IPS-NIHi7 (cell line): ENCODE measurements around the gene NOL4L.
"Not testable (repeated sequence)": the region's sequence is repeated elsewhere in the genome, so short reads cannot be mapped to it uniquely, and the experiment has no call there.

Experiments used
- DNase-seq: peaks from one replicate; pipeline ENCODE4 v3.0.0; 2012; ENCODE audit warnings: mixed read lengths; ENCODE audit errors: extremely low spot score

NOL4L gene

DNA sequence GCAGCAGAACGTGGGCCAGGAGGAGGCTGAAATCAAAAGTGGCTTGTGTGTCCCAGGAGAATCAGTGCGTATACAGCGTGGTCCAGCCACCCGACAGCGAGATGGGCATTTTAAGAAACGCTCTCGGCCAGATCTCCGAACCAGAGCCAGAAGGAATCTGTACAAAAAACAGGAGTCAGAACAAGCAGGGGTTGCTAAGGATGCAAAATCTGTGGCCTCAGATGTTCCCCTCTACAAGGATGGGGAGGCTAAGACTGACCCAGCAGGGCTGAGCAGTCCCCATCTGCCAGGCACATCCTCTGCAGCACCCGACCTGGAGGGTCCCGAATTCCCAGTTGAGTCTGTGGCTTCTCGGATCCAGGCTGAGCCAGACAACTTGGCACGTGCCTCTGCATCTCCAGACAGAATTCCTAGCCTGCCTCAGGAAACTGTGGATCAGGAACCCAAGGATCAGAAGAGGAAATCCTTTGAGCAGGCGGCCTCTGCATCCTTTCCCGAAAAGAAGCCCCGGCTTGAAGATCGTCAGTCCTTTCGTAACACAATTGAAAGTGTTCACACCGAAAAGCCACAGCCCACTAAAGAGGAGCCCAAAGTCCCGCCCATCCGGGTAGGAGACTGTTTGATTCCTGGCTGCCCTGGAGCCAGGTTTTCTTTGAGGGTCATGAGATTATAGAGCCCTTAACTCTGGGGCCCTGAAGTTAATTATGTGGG, 151.7 kb downstream of the NOL4L start:
- DNase-seq, result no peak

DNA sequence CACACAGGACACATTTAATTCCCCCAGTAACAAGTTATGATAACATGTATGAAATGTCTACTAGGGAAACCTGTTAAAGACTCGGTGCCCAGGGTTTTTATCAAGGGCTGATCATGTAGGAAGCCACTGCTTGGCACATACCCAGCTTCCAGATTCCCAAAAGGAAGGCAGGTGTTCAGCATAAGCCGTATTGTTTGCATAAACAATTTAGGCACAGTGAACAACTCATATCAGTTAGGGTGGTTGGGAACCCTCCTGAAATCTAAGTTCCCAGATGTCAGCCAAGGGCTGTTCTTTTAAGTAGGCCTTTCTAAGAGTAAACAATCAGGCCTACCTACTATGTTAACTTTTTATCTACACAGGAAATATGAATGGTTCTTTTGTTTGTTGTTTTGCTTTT, 152.9 kb downstream of the NOL4L start:
- DNase-seq, result no peak

DNA sequence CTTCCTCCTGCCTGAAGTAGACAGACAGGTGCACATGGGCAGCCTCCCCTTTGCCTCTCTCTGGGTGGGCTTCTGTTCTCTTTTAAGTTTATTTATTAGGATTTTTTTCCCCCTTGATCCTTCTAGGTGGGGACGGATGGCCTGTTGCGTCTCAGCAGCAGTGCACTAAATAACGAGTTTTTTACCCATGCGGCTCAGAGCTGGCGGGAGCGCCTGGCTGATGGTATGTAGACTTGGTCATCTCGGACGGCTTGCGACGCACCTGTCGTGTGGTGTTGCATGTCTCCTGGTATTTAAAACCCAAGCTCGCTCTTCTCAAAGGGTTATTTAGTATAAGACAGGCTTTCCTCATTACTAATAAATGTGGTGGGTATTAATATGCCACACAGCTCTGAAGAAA, 153.7 kb downstream of the NOL4L start:
- no peak for DNase-seq

GRCh38 chr20:32429745-32430360, 155.3 kb downstream of the NOL4L start:
- no peak for DNase-seq

DNA sequence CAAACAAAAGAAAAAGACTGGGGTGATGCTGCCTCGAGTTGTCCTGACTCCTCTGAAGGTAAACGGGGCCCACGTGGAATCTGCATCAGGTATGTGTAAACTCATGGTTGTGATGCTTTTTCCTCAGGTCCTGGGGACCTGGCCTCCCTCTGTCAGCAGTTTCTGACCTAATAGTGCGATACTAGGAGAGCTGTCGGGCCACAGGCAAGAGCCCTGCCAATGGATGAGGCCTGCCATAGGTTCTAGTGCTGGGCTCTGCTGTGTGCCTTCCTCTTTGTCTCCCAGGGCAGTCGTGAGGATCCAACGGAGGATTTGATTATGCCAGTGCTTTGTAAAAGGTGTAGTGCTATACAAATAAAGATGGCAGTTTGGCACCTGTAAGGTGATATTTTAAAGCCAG, 155.8 kb downstream of the NOL4L start:
- DNase-seq, result no peak

- no peak for DNase-seq
Observed at GRCh38 chr20:32427996-32428395, 157.1 kb downstream of the NOL4L start.

DNA sequence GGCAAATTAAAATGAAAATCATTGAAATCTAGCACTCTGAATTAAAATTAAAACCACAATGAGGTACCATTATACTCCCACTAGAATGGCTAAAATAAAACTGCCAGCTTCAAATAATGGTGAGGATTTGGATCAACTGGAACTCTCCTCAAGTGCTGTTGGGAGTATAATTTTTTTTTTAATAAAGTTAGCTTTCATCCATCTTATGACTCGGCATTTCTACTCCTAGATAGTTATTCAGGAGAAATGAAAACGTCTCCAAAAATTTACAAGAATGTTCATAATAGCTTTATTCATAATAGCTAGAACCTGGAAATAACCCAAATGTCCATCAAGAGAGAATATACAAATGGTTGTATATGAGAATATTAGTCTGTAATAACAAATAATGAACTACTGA, 163.8 kb downstream of the NOL4L start:
- no peak for DNase-seq

GRCh38 chr20:32418376-32418775, 166.8 kb downstream of the NOL4L start:
- no peak for DNase-seq

DNA sequence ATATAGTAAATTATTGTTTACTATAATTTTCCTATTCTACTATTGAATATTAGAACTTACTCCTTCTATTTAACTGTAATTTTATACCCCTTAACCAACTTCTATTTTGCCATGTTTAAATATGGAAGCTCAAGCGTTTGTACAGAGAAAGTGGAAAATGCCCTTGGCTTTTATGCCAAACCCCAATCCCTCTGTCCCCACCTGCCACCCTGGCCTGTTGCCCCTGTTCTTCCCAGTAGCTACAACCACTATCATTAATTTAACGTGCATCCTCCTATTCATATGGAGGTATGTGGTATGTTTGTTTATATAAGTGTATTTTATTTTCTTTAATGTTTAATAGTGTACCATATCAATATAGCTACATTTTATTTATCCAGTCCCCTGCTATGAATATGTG, 168.9 kb downstream of the NOL4L start:
- DNase-seq, result no peak

- DNase-seq, result no peak
Observed at GRCh38 chr20:32415494-32415893, 169.6 kb downstream of the NOL4L start.

DNA sequence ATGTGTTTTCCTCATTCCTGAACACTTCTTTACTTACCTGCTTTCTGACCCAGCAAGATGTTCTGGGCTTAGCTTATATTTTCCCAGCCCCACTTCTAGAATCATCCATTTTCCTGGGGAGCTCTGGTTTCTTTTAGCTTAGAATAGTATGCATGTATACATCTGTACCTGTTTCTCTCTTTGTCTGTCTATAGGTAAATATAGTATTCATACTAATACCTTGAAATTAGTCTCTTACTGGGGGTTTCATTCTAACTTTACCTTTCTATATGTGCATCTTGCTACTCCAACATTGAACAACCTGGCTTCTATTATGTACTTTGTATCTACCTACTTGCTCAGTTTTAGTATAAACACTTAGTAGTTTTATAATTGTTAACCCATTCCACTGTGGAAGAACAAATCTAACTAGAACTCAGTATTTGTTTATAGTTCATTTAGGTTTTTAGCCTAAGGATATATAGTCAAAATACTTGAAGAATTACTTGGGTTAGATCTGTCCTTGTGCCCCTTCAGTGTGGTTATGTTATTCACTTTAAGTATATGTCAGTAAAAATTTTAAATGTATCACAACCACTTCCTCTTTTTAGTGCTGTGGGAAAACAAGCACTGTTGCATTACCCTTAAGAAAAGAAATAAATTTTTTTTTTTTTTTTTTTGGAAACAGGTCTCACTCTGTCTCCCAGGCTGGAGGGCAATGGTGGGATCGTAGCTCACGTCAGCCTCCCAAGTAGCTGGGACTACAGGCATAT, 173.0 kb downstream of the NOL4L start:
- no peak for DNase-seq

DNA sequence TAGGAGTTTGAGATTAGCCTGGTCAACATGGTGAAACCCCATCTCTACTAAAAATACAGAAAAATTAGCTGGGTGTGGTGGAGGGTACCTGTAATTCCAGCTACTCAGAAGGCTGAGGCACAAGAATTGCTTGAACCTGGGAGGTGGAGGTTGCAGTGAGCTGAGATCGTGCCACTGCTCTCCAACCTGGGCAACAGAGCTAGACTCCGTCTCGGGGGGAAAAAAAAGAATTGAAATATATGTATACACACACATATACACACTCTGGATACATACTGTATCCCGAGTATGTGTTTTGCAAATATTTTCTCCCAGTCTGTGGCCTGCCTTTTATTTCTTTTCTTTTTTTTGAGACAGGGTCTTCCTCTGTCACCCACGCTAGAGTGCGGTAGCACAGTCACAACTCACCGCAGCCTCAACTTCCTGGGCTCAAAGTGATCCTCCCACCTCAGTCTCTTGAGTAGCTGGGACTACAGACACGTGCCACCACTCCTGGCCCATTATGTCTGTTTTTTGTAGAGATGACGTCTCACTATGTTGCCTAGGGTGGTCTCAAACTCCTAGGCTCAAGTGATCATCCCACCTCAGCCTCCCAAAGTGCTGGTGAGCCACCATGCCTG, 177.9 kb downstream of the NOL4L start:
- DNase-seq, result not testable (repeated sequence)

DNA sequence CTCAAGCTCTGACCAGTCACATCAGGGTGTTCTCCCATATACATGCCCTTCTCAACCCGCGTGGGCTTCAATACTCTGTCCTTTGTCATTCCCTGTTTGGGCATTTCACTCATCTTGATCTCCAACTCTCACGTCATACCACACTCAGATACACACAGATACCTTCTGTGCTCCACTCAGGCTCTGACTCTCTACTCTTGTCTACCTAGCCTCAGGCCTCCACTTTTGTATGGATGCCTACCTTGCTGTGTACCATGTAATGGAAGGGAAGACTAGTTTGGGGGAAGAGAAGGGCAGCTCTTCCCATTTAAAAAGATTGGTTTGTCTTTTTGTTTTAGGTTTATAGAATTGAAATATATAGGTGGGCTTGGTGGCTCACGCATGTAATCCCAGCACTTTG, 178.4 kb downstream of the NOL4L start:
- no peak for DNase-seq

- DNase-seq, result no peak
Observed at GRCh38 chr20:32404017-32404416, 181.1 kb downstream of the NOL4L start.

DNA sequence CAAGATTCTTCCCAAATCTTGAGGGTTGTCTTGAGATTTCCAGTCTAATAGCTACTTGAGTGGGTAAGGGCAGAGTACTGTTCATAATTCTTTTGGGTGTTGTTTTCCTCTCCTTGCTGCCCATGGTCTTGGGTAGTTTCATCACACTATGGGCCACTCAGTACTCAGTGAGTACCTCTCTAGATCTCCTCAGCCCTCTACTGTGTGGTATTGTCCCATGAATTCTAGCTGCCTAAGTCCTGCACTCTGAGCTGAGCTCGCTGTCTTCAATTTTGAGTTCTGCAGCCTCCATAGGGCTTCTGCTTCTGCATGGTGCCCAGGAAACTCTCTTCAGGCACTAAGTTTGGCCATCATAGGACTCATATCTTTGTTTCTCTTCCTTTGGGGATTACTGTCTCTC, 184.7 kb downstream of the NOL4L start:
- DNase-seq, result no peak

DNA sequence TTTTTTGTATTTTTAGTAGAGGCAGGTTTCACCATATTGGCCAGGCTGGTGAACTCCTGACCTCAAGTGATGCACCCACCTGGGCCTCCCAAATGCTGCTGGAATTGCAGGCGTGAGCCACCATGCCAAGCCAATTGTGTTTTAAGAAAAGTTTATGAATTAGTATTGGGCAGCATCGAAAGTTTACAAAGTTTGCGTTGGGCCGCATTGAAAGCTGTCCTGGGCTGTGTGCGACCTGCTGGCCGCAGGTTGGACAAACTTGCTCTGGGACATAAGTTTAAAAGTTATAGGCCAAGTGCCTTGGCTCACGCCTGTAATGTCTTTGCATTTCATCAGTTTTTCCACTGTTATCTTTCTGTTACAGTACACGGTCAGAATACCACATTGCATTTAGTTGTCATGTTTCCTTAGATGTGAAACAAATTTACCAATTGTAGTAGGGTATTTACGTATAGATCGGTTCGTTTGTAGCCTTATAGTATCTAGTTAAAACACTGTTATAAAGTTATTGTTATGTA, 187.5 kb downstream of the NOL4L start:
- DNase-seq, result no peak

GRCh38 chr20:32396646-32397160, 188.4 kb downstream of the NOL4L start:
- DNase-seq, result no peak

GRCh38 chr20:32395066-32395465, 190.1 kb downstream of the NOL4L start:
- DNase-seq, result no peak
